AG10803 (cell line): ENCODE data around the gene TYRO3.

Experiments
- DNase-seq: peaks from one replicate; pipeline ENCODE4 v3.0.0; 2010; ENCODE audit warnings: low read depth
- H3K4me3 ChIP-seq: 2 replicates; pipeline ENCODE4 v1.5.1; 2011; ENCODE audit warnings: mild to moderate bottlenecking, low read length, control low read depth
- CTCF ChIP-seq: conservative IDR thresholded peaks from 2 replicates; pipeline ENCODE4 v1.5.1; 2011; ENCODE audit warnings: mild to moderate bottlenecking, low read length, control low read depth, inconsistent platforms

TYRO3 gene

GRCh38 chr15:41574158-41574557 is 15.1 kb downstream of the TYRO3 start:
- TF ChIP-seq CTCF: no peak
- DNase-seq: no peak

GRCh38 chr15:41575282-41575681 is 16.3 kb downstream of the TYRO3 start:
- TF ChIP-seq CTCF: no peak
- no peak for DNase-seq
- no peak overlapping the region for H3K4me3 ChIP-seq

More at GRCh38 chr15:41574158-41574557, 15.1 kb downstream of the TYRO3 start:
- no peak overlapping the region for H3K4me3 ChIP-seq

- DNase-seq: no peak
- H3K4me3 ChIP-seq: no peak overlapping the region
- no peak for TF ChIP-seq CTCF
Observed at GRCh38 chr15:41577863-41578735, 19.1 kb downstream of the TYRO3 start.

GRCh38 chr15:41578736-41579383 is 19.8 kb downstream of the TYRO3 start:
- DNase-seq: no peak
- TF ChIP-seq CTCF: no peak

GRCh38 chr15:41581110-41581509 is 22.1 kb downstream of the TYRO3 start:
- TF ChIP-seq CTCF: 0 out of 2 replicates have a peak, but pooled peaks have one; percentile 25
- no peak for DNase-seq
- H3K4me3 ChIP-seq: no peak overlapping the region

More at GRCh38 chr15:41578736-41579383, 19.8 kb downstream of the TYRO3 start:
- H3K4me3 ChIP-seq: no peak overlapping the region

- DNase-seq: no peak
- no peak overlapping the region for H3K4me3 ChIP-seq
- no peak for TF ChIP-seq CTCF
Observed at GRCh38 chr15:41583795-41584194, 24.8 kb downstream of the TYRO3 start.

- no peak for DNase-seq
- no peak for TF ChIP-seq CTCF
- peak overlapping the region; percentile 38; the same call in 1 of the 2 replicates for H3K4me3 ChIP-seq
Observed at GRCh38 chr15:41584636-41585126, 25.7 kb downstream of the TYRO3 start.
